Measurements from ENCODE around the gene TRIP12. TPM values are rescaled to one million over a fixed set of nuclear protein-coding genes. Genes with fewer than 3 reads are reported as not detected.
A peak's percentile ranks its signal among the peaks of the same experiment; 100 is the strongest.
"Not testable (repeated sequence)": the region's sequence is repeated elsewhere in the genome, so short reads cannot be mapped to it uniquely, and the experiment has no call there.

TRIP12 gene
- polyA plus RNA-seq, 3 donors: 173 to 209 (median 182) TPM

GRCh38 chr2:229922449-229923386 is 909 bp upstream of the TRIP12 start, which contains the start of gene FBXO36:
FBXO36 (plus strand) TSS chr2:229922503; CDS start chr2:229922514, 11 bp downstream.
- DNase-seq: no peak

GRCh38 chr2:229921101-229921891 is 513 bp downstream of the TRIP12 start:
- peak; percentile 69 for DNase-seq

GRCh38 chr2:229920011-229920641 is 1.7 kb downstream of the TRIP12 start:
- no peak for DNase-seq

GRCh38 chr2:229917793-229918192 is 4.0 kb downstream of the TRIP12 start:
- DNase-seq: no peak

GRCh38 chr2:229914171-229914570 is 7.6 kb downstream of the TRIP12 start:
- DNase-seq: no peak

- no peak for DNase-seq
Measured at GRCh38 chr2:229910832-229911412, 10.9 kb downstream of the TRIP12 start.

GRCh38 chr2:229910147-229910831 is 11.5 kb downstream of the TRIP12 start:
- DNase-seq: no peak

- DNase-seq: no peak
Measured at GRCh38 chr2:229909090-229909489, 12.7 kb downstream of the TRIP12 start.

- no peak for DNase-seq
Measured at GRCh38 chr2:229905601-229906000, 16.2 kb downstream of the TRIP12 start.

GRCh38 chr2:229903037-229903436 is 18.8 kb downstream of the TRIP12 start:
- no peak for DNase-seq

- DNase-seq: no peak
Measured at GRCh38 chr2:229901819-229902218, 20.0 kb downstream of the TRIP12 start.

GRCh38 chr2:229900514-229900913 is 21.3 kb downstream of the TRIP12 start:
- DNase-seq: not testable (repeated sequence)

GRCh38 chr2:229900012-229900411 is 21.8 kb downstream of the TRIP12 start:
- DNase-seq: no peak

- DNase-seq: no peak
Measured at GRCh38 chr2:229899604-229900003, 22.2 kb downstream of the TRIP12 start.

- no peak for DNase-seq
Measured at GRCh38 chr2:229896857-229897256, 25.0 kb downstream of the TRIP12 start.

GRCh38 chr2:229889023-229889422 is 32.8 kb downstream of the TRIP12 start:
- DNase-seq: no peak

GRCh38 chr2:229888031-229888430 is 33.8 kb downstream of the TRIP12 start:
- DNase-seq: no peak

- no peak for DNase-seq
Measured at GRCh38 chr2:229887441-229887840, 34.4 kb downstream of the TRIP12 start.

GRCh38 chr2:229884775-229885699 is 36.8 kb downstream of the TRIP12 start:
- DNase-seq: no peak

- DNase-seq: no peak
Measured at GRCh38 chr2:229882583-229882982, 39.2 kb downstream of the TRIP12 start.
